ENCODE results near the gene IGFLR1.

DNA sequence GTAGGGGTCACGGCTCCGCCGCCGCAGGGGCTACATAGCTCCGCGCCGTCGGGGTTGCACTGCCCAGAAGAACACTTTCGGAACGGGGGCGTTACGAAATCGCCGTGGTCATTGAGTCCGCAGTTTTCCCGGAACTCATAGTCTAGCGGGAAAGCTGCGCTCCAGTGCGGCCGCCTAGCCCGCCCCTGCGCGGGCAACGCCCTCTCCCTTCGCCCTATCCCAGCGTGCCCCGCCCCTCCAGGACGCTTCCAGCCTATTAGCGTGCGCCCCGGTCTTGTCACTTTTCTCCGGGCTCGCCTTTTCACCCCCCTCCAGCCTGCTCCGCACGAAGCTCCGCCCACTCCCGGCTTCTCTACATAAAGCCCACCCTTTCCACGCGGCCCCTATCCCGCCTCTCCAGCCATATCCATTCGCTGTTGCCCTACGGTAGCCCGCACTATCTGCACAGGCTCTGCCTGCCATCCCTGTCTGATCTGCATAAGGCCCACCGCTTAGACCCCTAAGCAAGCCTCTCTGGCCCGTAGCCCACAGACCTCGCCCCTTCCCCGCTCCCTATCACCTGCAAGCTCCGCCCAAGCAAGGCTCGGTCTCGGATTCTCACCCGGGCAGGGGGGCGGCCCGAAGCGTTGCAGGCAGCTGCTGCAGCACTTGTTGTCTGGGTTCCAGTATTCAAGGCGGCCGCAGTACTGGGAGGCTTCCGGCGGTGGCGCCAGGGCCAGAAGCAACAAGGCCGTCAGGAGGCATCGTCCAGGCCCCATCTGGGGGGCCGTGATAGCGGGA lies 1.6 kb downstream of the IGFLR1 start:
- TF ChIP-seq, protein P1, sequence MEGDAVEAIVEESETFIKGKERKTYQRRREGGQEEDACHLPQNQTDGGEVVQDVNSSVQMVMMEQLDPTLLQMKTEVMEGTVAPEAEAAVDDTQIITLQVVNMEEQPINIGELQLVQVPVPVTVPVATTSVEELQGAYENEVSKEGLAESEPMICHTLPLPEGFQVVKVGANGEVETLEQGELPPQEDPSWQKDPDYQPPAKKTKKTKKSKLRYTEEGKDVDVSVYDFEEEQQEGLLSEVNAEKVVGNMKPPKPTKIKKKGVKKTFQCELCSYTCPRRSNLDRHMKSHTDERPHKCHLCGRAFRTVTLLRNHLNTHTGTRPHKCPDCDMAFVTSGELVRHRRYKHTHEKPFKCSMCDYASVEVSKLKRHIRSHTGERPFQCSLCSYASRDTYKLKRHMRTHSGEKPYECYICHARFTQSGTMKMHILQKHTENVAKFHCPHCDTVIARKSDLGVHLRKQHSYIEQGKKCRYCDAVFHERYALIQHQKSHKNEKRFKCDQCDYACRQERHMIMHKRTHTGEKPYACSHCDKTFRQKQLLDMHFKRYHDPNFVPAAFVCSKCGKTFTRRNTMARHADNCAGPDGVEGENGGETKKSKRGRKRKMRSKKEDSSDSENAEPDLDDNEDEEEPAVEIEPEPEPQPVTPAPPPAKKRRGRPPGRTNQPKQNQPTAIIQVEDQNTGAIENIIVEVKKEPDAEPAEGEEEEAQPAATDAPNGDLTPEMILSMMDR (conservative IDR thresholded peaks at IDR 0.05 in 1 of 2, IDR thresholded peaks at IDR 0.05 in 1 of 2; ENCODE audit: extremely low read depth in 1 of 2, insufficient read depth in 1 of 2, low read depth in 1 of 2, low read length in 2 of 2) = peak in 1 of 2 donors; percentile 18
- TF ChIP-seq EZH2 (IDR thresholded peaks at IDR 0.05; ENCODE audit: borderline replicate concordance, low read length) = no peak

Measured in mammary epithelial cell (primary cell).